Kidney glomerular epithelial cell (primary cell): ENCODE results near the gene ADSS1.

Source experiments
- DNase-seq: peaks from one replicate; lab custom pipeline; 2025; lab: John Stamatoyannopoulos, UW

Gene ADSS1

GRCh38 chr14:104784218-104784568 is 60.2 kb downstream of the ADSS1 start:
- no peak for DNase-seq

- DNase-seq, result no peak
Measured at GRCh38 chr14:104784846-104785707, 61.0 kb downstream of the ADSS1 start.

GRCh38 chr14:104785708-104786080 is 61.7 kb downstream of the ADSS1 start:
- no peak for DNase-seq

- no peak for DNase-seq
Measured at GRCh38 chr14:104786091-104786586, 62.1 kb downstream of the ADSS1 start.

GRCh38 chr14:104786726-104787675 is 63.0 kb downstream of the ADSS1 start:
- DNase-seq, result no peak

GRCh38 chr14:104787736-104788135 is 63.7 kb downstream of the ADSS1 start:
- no peak for DNase-seq

GRCh38 chr14:104788161-104788818 is 64.3 kb downstream of the ADSS1 start:
- DNase-seq, result no peak

- no peak for DNase-seq
Measured at GRCh38 chr14:104788873-104789663, 65.0 kb downstream of the ADSS1 start.

- no peak for DNase-seq
Measured at GRCh38 chr14:104789752-104790743, 66.0 kb downstream of the ADSS1 start.

GRCh38 chr14:104791425-104791824 is 67.4 kb downstream of the ADSS1 start:
- no peak for DNase-seq

GRCh38 chr14:104792101-104792884 is 68.3 kb downstream of the ADSS1 start:
- DNase-seq, result no peak

GRCh38 chr14:104792945-104793702 is 69.1 kb downstream of the ADSS1 start:
- DNase-seq, result no peak

- DNase-seq, result no peak
Measured at GRCh38 chr14:104793703-104793959, 69.6 kb downstream of the ADSS1 start.

- no peak for DNase-seq
Measured at GRCh38 chr14:104794099-104794498, 70.1 kb downstream of the ADSS1 start.

- no peak for DNase-seq
Measured at GRCh38 chr14:104794631-104794992, 70.6 kb downstream of the ADSS1 start.

- DNase-seq, result no peak
Measured at GRCh38 chr14:104794993-104795780, 71.2 kb downstream of the ADSS1 start, which contains the start of gene AKT1. TSS of gene AKT1 (minus strand) at chr14:104795748. CDS start at chr14:104792643, 3,105 bp downstream.

- DNase-seq, result peak; percentile 10
Measured at GRCh38 chr14:104795781-104796686, 72.0 kb downstream of the ADSS1 start.
